ENCODE data around the gene PRMT3.
"Not testable (repeated sequence)": the region's sequence is repeated elsewhere in the genome, so short reads cannot be mapped to it uniquely, and the experiment has no call there.

The PRMT3 gene

DNA sequence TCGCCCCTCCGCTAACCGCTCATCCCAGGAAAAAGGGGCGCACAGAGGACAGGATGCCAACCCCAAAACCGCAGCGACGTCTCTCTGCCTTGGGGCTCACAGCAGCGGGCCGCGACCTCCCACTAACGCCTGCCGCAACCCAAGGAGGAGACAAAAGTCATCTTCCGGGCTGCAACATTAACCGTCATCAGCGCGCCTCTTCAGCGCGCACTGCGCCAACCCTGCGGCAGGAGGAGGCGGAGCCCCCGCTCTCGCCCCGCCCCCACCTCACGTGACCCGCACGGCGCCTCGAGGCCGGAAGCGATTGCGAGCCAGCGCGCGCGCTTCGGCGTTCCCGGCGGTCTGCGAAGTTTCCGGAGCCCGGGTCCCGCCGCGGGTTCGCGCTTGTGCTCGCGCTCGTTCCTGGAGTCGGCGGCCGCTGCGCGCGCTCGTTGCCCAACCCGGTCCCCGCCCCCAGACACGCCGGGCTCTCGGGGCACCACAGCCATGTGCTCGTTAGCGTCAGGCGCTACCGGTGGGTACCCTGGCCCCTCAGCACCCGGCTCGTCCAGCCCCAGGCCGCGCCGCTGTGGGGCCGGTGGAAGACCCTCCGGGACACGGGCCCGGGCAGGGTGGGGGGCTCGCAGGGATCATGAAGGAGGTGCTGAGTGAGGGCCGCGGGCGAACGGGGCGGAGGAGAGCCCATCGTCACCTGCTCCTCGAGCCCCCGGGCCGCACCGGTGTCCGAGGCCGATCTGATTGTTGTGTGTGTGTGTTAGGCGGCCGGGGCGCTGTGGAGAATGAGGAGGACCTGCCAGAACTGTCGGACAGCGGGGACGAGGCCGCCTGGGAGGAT is at the start of gene PRMT3:
Gene PRMT3, plus strand, starts transcription at position 456 of the 835 bp plus-strand sequence. Its CDS starts 31 bp downstream, at position 487.
- peak; percentile 93 for DNase-seq

DNA sequence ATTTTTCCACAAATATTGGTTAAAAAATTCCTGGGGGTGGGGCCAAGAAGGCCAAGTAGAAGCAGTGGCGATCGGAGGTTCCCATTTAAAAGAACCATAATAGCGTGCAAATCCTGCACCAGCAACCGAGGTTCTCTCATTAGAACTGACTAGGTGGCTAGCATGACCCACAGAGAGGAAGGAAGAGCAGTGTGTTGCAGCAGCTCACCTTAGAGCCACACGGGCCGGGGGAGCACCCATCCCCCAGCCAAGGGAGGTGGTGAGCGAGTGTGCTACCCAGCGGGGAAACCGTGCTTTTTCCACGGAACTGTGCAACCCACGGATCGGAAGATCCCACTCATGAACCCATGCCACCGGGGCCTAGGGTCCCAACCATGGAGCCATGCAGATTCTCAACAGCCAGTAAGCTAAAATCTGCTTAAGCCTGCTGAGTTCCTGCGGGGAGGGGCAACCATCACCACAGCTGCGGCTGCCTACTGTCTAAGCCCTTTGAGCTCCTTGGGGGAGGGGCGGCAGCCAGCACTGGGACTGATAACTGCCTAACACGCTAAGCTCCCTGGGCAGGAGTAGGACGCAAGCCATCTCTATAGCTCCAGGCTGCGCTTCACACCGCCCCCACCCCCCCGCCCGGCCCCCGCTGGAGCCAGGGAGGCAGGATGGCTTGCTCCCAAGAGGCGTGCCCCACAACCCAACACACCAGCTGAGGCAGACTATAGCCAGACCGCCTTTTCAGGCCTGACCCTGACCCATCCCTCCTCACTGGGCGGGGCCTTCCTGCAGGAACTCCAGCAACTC is 45.0 kb upstream of the PRMT3 start:
- no peak for DNase-seq

- no peak for DNase-seq
These were observed 36.4 kb upstream of the PRMT3 start for GRCh38 chr11:20351136-20351535.

- DNase-seq = no peak
These were observed 35.7 kb upstream of the PRMT3 start for GRCh38 chr11:20351751-20352262.

DNA sequence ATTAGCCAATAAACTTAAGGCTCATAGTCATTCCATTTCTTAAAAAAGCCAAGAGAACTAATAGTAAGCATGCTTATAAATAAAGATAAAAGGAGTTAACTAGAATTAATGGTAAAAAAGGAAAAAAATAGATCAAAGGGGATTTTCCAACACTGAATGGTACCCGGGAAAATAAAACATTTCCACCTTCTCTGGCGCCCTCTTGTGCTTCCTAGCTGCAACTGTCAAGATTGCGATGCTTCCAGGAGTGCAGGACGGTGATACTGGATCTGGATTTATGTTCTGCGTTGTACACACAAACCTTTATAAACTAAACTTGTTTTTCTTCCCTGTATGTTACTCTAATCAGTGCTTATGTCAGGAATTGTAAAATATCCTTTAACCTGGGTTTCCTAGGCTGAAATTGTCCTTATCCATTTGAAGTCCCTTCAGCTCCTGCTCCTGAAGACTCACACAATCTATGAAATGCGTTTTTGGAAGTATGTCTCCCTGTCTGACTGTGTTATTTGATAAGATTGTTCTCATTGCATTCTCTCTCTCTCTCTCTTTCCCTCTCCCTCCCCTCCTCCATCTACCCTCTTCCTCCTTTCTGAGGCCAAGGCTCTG is 33.6 kb upstream of the PRMT3 start:
- no peak for DNase-seq

- no peak for DNase-seq
These were observed 32.0 kb upstream of the PRMT3 start for GRCh38 chr11:20355221-20356219.

DNA sequence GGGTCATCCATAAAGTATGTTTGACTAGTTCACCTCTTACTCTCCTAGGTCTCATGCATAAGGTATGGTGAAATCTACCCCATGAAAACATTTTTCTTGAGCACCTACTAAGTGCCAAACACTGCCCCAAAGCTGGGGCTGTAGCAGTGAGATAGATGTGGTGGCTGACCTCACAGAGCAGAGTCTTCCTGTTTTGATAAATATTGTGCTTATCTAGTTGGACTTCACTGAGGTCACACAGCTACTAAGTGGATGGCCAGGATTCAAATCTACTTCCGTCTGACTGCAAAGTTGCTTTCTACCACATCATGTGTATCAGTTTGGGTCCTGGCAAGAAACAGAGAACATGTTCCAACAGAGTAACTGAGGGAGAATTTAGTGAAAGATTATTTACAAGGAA is 30.4 kb upstream of the PRMT3 start:
- DNase-seq = no peak

DNA sequence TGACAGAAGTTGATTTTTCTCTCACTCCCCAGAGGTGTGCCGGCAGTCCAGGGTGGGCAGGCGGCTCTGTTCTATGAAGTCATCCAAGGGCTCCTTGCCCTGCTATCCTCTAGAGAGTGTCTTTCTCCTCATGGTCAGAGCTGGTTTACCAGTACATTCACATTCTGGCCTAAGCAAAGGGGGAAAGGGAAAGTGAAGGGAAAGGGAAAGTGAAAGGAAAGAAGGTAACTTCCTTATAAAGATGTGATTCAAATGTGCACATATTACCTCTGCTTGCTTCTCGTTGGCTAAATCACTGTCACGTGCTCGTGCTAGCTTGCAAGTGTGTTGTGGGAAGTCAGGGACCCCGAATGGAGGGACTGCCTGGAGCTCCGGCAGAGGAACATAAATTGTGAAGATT is 26.9 kb upstream of the PRMT3 start:
- no peak for DNase-seq

DNA sequence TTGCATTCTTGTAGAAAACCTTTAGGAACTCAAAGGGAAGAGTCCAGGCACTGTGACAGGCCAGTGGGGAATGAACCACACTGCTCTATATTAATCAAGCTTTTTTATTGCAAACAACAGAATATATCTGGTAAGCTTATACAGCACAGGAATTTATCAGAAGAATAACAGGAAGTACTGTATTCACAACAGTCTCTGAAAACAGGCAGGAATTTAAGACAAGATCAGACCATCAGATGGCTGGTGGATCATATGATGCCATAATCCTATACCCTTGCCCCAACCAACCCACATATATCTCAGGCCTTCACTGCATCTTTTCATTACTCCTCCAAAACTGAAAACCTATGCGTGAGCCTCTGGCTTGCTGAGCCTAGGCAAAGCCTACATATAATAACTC is 25.0 kb upstream of the PRMT3 start:
- no peak for DNase-seq

DNA sequence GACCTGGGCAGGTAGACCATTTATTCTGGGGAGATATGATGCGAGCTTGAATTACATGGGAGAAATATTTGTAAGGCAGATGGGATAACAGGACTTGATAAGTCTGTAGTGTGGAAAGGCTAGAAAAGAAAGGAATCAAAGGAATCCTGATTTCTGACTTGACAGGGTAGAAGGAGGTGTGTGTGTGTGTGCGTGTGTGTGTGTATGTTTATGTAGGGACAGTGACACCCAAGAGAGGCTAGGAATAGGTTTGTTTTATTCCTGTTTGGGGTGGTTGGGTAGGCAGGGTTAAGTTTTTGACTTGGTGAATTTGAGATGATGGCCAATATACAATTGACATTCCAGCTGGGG is 24.4 kb upstream of the PRMT3 start:
- DNase-seq = no peak

GRCh38 chr11:20363500-20364340 is 23.8 kb upstream of the PRMT3 start, which contains the start of gene HTATIP2:
Gene HTATIP2, plus strand, starts transcription at chr11:20363714. Its CDS starts 524 bp downstream, at chr11:20364238.
- no peak for DNase-seq

- DNase-seq = no peak
These were observed 23.1 kb upstream of the PRMT3 start for GRCh38 chr11:20364341-20364792.

DNA sequence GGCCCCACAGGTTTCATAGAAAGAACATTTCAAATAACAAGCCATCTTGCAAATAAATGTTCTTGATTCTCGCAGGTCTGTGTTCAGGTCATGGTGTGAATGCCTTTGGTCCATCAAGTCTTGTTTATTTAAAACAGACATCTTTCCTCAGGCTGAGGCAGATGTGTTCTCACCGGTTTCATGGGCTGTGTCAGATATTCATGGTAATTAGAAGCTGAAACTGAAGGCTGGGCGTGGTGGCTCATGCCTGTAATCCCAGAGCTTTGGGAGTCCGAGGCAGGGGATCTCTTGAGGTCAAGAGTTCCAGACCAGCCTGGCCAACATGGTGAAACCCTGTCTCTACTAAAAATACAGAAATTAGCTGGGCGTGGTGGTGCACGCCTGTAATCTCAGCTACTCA is 22.1 kb upstream of the PRMT3 start:
- DNase-seq = not testable (repeated sequence)

GRCh38 chr11:20367313-20367948 is 20.1 kb upstream of the PRMT3 start:
- DNase-seq = no peak

GRCh38 chr11:20368438-20368837 is 19.1 kb upstream of the PRMT3 start:
- no peak for DNase-seq

GRCh38 chr11:20369826-20370225 is 17.7 kb upstream of the PRMT3 start:
- DNase-seq = no peak

DNA sequence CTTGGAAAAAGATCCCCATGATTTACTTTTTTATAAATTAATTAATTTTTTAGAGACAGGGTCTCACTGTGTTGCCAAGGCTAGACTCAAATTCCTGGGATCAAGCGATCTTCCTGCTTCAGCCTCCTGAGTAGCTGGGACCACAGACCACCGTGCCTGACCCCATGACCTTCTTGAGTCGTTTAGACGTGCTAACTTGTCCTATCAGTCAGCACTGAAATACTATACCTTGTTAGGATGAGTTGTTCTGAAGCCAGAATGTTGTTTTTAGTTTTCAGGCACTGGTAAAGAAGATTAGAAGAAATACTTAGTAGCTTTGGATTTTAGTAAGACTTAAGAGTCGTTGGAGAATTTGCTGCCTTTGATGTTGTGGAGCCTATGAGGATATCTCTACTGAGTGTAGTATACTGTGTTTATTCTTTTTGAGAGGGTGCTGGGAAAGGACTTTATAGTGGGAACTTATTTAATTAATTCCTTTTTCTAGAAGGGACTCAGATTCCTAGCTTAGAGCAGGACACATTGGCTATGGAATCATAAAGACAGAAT is 15.4 kb upstream of the PRMT3 start:
- no peak for DNase-seq

- DNase-seq = no peak
These were observed 14.4 kb upstream of the PRMT3 start for GRCh38 chr11:20373147-20373546.

GRCh38 chr11:20373568-20374209 is 13.8 kb upstream of the PRMT3 start:
- DNase-seq = no peak
